ENCODE data around the gene LAG3. TPM values are rescaled to one million over a fixed set of nuclear protein-coding genes. Genes with fewer than 3 reads are reported as not detected.

Gene LAG3
- total and polyA plus RNA-seq, 2 experiments from 2014 or later: 3.7 to 4.7 TPM

DNA sequence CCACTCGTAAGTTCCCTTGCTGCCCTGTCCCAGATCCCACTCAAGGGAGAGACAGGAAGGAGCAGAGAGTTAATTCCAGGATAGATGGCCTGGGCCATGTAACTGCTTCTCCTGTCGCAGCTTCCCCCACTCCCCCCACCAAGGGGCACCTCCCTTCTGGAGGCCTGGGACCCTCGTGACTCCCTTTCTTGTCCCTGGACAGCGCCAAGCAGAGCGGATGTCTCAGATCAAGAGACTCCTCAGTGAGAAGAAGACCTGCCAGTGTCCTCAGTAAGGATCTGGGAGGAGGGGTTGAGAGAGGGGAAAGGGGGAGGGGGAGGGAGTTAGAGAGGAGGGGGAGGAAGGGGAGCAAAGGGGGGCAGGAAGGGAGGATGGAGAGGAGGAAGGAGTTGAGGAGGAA is 46.3 kb downstream of the LAG3 start:
- Mint-ChIP-seq H3K9me3 (no peaks in the 10 kb centered on the region), H3K27me3 (ENCODE audit: insufficient read depth, low read depth, poor library complexity) (peaks cover 40% of the 10 kb centered on the region), H3K4me1 (peaks cover 51% of the 10 kb centered on the region), H3K27ac (peak overlapping the region; percentile 50), H3K4me3 (peak overlapping the region; percentile 61), H3K36me3 (ENCODE audit: low read depth) (no peaks in the 10 kb centered on the region)
- Histone ChIP-seq H3K4me1 (ENCODE audit: insufficient read depth) (peaks cover 44% of the 10 kb centered on the region), H2AFZ (no peak overlapping the region), H3K9me2 (ENCODE audit: insufficient read depth) (no peaks in the 10 kb centered on the region), H3K4me2 (peak overlapping the region; percentile 66), H4K20me1 (replicated peaks; ENCODE audit: insufficient read depth) (no peaks in the 10 kb centered on the region), H3K79me2 (replicated peaks; ENCODE audit: insufficient read depth) (no peaks in the 10 kb centered on the region), H3K27me3 (ENCODE audit: insufficient read depth) (peaks cover 36% of the 10 kb centered on the region), H3K27ac (ENCODE audit: low read depth) (0 out of 2 replicates have a peak overlapping the region, but pooled peaks have one; percentile 46), H3K36me3 (ENCODE audit: insufficient read depth) (no peaks in the 10 kb centered on the region), H3K4me3 (peak overlapping the region; percentile 40), H3F3A (replicated peaks; ENCODE audit: low read depth) (peaks cover 12% of the 10 kb centered on the region; the same call in 1 of the 2 replicates)
- ATAC-seq: no peak
- TF ChIP-seq, protein P1, sequence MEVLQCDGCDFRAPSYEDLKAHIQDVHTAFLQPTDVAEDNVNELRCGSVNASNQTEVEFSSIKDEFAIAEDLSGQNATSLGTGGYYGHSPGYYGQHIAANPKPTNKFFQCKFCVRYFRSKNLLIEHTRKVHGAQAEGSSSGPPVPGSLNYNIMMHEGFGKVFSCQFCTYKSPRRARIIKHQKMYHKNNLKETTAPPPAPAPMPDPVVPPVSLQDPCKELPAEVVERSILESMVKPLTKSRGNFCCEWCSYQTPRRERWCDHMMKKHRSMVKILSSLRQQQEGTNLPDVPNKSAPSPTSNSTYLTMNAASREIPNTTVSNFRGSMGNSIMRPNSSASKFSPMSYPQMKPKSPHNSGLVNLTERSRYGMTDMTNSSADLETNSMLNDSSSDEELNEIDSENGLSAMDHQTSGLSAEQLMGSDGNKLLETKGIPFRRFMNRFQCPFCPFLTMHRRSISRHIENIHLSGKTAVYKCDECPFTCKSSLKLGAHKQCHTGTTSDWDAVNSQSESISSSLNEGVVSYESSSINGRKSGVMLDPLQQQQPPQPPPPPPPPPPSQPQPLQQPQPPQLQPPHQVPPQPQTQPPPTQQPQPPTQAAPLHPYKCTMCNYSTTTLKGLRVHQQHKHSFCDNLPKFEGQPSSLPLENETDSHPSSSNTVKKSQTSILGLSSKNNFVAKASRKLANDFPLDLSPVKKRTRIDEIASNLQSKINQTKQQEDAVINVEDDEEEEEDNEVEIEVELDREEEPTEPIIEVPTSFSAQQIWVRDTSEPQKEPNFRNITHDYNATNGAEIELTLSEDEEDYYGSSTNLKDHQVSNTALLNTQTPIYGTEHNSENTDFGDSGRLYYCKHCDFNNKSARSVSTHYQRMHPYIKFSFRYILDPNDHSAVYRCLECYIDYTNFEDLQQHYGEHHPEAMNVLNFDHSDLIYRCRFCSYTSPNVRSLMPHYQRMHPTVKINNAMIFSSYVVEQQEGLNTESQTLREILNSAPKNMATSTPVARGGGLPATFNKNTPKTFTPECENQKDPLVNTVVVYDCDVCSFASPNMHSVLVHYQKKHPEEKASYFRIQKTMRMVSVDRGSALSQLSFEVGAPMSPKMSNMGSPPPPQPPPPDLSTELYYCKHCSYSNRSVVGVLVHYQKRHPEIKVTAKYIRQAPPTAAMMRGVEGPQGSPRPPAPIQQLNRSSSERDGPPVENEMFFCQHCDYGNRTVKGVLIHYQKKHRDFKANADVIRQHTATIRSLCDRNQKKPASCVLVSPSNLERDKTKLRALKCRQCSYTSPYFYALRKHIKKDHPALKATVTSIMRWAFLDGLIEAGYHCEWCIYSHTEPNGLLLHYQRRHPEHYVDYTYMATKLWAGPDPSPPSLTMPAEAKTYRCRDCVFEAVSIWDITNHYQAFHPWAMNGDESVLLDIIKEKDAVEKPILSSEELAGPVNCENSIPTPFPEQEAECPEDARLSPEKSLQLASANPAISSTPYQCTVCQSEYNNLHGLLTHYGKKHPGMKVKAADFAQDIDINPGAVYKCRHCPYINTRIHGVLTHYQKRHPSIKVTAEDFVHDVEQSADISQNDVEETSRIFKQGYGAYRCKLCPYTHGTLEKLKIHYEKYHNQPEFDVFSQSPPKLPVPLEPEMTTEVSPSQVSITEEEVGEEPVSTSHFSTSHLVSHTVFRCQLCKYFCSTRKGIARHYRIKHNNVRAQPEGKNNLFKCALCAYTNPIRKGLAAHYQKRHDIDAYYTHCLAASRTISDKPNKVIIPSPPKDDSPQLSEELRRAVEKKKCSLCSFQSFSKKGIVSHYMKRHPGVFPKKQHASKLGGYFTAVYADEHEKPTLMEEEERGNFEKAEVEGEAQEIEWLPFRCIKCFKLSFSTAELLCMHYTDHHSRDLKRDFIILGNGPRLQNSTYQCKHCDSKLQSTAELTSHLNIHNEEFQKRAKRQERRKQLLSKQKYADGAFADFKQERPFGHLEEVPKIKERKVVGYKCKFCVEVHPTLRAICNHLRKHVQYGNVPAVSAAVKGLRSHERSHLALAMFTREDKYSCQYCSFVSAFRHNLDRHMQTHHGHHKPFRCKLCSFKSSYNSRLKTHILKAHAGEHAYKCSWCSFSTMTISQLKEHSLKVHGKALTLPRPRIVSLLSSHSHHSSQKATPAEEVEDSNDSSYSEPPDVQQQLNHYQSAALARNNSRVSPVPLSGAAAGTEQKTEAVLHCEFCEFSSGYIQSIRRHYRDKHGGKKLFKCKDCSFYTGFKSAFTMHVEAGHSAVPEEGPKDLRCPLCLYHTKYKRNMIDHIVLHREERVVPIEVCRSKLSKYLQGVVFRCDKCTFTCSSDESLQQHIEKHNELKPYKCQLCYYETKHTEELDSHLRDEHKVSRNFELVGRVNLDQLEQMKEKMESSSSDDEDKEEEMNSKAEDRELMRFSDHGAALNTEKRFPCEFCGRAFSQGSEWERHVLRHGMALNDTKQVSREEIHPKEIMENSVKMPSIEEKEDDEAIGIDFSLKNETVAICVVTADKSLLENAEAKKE (CRISPR knock-in tag; IDR thresholded peaks at IDR 0.05): no peak
- TF ChIP-seq NANOG (IDR thresholded peaks at IDR 0.05; ENCODE audit: borderline replicate concordance) (no peak), CREB1 (CRISPR knock-in tag; IDR thresholded peaks at IDR 0.05; ENCODE audit: low read depth) (no peak), EZH2phosphoT487 (IDR thresholded peaks at IDR 0.05; ENCODE audit: unreplicated experiment) (no peak), STAT1 (IDR thresholded peaks at IDR 0.05; ENCODE audit: unreplicated experiment) (no peak), POLR2AphosphoS5 (IDR thresholded peaks at IDR 0.05; ENCODE audit: low read depth) (no peak), ZNF331 (CRISPR knock-in tag; IDR thresholded peaks at IDR 0.05; ENCODE audit: low read depth) (no peak), JUNB (IDR thresholded peaks at IDR 0.05; ENCODE audit: unreplicated experiment) (no peak), EZH2 (IDR thresholded peaks at IDR 0.05; ENCODE audit: low read depth, unreplicated experiment) (no peak), ZNF114 (CRISPR knock-in tag; IDR thresholded peaks at IDR 0.05) (no peak)
- TF ChIP-seq, protein P2, sequence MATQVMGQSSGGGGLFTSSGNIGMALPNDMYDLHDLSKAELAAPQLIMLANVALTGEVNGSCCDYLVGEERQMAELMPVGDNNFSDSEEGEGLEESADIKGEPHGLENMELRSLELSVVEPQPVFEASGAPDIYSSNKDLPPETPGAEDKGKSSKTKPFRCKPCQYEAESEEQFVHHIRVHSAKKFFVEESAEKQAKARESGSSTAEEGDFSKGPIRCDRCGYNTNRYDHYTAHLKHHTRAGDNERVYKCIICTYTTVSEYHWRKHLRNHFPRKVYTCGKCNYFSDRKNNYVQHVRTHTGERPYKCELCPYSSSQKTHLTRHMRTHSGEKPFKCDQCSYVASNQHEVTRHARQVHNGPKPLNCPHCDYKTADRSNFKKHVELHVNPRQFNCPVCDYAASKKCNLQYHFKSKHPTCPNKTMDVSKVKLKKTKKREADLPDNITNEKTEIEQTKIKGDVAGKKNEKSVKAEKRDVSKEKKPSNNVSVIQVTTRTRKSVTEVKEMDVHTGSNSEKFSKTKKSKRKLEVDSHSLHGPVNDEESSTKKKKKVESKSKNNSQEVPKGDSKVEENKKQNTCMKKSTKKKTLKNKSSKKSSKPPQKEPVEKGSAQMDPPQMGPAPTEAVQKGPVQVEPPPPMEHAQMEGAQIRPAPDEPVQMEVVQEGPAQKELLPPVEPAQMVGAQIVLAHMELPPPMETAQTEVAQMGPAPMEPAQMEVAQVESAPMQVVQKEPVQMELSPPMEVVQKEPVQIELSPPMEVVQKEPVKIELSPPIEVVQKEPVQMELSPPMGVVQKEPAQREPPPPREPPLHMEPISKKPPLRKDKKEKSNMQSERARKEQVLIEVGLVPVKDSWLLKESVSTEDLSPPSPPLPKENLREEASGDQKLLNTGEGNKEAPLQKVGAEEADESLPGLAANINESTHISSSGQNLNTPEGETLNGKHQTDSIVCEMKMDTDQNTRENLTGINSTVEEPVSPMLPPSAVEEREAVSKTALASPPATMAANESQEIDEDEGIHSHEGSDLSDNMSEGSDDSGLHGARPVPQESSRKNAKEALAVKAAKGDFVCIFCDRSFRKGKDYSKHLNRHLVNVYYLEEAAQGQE (IDR thresholded peaks at IDR 0.05; ENCODE audit: unreplicated experiment): no peak
- TF ChIP-seq, protein P3, sequence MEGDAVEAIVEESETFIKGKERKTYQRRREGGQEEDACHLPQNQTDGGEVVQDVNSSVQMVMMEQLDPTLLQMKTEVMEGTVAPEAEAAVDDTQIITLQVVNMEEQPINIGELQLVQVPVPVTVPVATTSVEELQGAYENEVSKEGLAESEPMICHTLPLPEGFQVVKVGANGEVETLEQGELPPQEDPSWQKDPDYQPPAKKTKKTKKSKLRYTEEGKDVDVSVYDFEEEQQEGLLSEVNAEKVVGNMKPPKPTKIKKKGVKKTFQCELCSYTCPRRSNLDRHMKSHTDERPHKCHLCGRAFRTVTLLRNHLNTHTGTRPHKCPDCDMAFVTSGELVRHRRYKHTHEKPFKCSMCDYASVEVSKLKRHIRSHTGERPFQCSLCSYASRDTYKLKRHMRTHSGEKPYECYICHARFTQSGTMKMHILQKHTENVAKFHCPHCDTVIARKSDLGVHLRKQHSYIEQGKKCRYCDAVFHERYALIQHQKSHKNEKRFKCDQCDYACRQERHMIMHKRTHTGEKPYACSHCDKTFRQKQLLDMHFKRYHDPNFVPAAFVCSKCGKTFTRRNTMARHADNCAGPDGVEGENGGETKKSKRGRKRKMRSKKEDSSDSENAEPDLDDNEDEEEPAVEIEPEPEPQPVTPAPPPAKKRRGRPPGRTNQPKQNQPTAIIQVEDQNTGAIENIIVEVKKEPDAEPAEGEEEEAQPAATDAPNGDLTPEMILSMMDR (conservative IDR thresholded peaks at IDR 0.05; ENCODE audit: low read depth in 2 of 2): no peak
- TF ChIP-seq, protein P4, sequence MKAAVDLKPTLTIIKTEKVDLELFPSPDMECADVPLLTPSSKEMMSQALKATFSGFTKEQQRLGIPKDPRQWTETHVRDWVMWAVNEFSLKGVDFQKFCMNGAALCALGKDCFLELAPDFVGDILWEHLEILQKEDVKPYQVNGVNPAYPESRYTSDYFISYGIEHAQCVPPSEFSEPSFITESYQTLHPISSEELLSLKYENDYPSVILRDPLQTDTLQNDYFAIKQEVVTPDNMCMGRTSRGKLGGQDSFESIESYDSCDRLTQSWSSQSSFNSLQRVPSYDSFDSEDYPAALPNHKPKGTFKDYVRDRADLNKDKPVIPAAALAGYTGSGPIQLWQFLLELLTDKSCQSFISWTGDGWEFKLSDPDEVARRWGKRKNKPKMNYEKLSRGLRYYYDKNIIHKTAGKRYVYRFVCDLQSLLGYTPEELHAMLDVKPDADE (IDR thresholded peaks at IDR 0.05): no peak
- peak; percentile 43 for DNase-seq (ENCODE audit: low spot score)
